NCI-H526 (cell line): ENCODE measurements around the gene NRBP1.

Source experiments
- DNase-seq, 2 experiments: peaks; one replicate each; lab custom pipeline; 2025; lab: John Stamatoyannopoulos, UW

The NRBP1 gene

DNA sequence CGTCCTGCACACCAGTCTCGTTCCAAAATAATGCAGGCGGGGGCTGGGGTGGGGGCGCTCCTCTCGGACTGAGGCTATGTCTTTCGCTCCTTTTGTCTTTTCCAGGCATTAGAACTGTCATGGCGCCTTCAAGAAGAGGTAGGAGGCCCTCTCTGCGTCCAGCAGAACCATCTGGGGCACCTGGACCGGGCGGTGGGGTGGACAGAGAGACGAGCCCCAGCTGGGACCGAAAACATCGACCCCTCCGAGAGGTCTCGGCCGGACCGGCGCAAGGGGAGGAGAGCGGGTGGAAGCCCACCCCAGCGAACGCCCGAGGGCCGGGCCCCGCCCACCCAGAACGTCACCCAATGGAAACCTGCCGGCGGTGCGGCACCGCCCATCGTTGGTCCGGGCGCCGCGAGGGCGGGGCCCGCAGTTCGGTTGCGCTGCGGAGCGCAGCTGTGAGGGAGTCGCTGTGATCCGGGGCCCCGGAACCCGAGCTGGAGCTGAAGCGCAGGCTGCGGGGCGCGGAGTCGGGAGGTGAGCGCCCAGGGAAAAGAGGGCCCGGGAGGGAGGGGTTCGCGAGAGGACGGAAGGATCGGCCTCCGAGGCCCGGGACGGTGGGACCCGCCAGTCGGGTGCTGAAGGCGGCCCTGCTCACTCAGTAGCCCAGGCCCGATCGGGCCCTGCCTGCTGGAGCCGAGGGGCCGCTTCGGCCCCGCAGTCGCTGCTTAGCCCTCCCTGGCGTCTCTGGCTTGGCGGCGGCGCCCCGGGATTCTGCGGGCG, at the start of gene NRBP1:
NRBP1 (plus strand) TSS at position 419 of the 765 bp plus-strand sequence. CDS start 4,643 bp downstream, outside the sequence.
- peak; percentile 68 to 96 for DNase-seq

DNA sequence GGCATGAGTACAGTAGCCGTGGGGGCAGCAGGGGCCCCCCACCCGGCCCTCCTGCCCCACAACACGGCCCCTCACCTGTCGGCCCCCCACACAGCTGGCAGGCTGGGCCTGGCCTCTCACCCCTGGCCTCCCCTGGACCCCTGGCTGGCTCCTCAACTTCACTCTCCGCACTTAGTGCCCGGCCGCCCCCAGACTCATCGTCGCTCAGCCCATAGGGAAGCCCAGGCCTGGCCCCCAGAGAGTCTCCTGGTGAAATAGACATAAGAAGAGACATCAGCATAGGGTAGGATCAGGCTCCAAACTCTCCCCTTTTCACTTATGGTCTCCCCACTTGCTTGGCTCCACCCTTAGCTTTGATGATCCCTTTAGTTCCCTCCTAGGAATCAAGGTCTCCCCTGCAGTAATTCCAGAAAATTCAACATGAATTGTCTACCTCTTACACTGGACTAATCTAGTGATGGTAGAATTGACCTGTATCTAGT, 49.6 kb upstream of the NRBP1 start:
- DNase-seq = no peak

- no peak for DNase-seq
Measured at GRCh38 chr2:27379383-27379835, 49.0 kb upstream of the NRBP1 start.

GRCh38 chr2:27379836-27380625, 48.4 kb upstream of the NRBP1 start:
- no peak for DNase-seq

DNA sequence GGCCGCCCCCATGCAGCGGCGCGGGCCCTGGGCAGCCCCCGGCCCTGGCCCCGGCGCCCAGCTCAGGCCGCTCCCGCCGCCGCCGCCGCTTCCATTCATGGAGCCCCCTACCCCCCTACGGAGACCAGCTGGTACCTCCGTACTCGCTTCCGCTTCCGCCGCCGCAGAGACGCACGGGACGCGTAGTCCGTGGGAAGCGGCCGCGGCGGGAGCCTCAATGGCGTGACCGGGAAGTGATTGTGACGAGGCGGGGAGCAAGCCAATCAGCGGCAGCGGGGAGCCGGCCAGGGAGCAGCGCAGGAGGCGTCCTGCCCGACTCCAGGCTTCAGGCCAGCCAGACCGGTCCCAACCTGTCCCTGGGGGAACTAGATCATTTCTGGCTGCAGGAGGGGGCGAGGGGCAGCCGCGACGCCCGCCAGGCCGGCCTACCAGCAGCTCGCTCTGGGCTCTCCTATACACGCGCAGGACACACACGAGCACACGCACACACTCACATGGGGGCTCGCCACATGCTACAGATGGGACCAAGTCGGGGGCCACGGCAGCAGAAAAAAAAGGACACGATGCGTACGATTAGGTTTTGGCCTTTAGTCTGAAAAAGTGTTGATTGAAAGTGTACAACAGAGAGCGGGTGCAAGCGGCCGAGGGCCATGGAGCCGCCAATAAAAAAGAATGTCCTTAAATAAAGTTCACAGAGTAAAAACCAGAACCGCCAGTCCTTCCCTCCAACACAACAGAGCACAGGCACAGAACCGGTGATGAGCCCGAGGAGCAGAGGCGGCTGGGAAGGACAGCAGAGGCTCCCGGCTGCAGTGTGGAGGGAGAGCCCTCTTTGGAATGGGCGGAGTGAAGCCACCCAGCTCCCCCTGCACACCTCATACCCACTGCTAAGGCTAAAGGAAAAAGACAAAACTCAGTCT, 47.5 kb upstream of the NRBP1 start, which contains the start of gene ZNF513:
ZNF513 (minus strand) TSS at position 109 of the 920 bp plus-strand sequence. CDS start 208 bp downstream, outside the sequence.
- DNase-seq = peak; percentile 82 to 97

DNA sequence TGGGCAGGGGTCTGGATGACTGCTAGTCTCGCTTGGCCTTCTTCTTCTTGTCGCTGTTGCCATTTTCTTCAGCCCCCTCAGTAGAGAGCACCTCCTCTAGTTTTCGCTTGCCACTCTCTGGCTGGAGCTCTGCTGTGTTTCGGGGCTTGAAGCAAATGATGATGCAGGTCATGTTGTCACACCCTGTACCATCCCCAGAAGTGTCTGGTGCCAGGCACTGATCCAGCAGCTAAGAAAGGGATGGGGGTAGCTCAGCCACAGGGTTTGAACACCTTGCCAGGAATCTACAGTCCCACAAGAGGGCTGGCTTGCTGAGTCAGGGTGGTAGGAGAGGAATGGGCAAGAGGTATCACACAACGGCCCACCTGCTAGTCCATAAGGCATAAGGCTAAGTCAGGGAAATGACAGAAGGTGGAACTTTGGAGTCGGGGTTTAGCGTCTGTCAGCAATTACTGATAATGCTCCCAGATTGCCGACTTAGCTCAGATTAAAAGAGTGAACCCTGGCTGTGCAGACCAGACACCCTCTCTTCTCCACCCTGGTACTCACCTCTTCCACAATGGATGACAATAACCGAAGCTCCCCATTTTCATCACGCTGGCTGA, 46.8 kb upstream of the NRBP1 start:
- no peak for DNase-seq

GRCh38 chr2:27390822-27391679, 37.4 kb upstream of the NRBP1 start:
- no peak for DNase-seq

DNA sequence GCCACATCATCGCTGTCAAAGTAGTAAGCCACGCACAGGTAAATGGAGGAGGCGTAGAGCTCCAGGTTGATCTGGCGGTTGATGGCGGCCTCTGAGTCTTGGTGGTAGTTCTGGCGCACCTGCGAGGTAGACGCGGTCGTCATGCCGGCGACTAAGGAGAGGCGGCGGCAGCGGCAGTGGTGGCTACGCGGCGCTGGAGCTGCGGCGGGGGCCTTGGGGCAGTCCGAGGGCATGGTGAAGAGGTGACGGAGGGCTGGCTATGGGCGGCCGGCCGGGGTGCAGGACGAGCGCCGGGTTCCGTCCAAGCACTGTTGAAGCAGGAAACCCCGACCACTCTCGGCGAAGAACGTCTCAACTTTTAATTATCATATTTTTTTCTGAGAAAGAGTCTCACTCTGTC, 35.2 kb upstream of the NRBP1 start:
- DNase-seq = no peak

DNA sequence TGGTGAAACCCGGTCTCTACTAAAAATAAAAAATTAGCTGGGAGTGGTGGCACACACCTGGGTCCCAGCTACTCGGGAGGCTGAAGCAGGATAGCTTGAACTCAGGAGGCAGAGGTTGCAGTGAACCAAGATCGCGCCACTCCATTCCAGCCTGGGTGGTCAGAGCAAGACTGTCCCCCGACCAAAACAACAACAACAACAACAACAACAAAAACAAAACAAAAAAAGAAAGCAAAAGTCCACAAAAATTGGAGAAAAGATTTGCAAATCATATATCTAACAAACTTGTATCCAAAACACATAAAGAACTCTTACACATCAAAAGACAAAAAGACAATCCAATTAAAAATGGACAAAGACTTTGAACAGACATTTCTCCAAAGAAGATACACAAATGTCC, 29.5 kb upstream of the NRBP1 start:
- no peak for DNase-seq

DNA sequence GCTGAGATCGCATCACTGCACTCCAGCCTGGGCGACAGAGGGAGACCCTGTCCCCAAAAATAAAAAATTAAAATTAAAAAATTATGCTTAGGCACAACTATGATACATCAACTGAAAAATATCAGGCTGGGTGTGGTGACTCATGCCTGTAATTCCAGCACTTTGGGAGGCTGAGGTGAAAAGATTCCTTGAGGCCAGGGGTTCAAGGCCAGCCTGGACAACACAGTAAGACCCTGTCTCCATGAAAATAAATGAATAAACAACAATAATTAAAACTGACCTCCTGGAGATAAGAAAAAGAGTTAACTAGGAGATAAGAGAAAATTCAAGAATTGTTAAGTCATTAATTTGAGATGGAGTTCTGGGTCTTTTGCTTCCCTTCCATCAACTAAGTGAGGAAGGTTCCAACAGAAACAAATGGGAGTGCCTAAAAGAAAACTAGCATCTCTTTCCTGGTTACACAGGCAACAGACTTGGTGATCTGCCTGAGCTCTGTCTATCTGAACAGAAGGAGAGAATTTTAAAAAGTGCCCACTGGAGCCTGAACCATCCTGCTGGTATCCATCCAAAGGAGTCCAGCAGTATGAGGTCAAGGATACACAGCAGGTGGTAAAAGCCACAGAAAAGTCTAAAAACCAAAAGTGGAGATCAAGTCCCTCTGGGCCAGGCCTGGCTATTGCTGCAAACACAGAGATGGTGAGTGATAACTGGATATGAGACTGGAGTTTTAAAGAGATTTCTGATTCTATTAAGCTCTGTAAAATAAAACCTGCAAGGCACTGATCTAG, 27.9 kb upstream of the NRBP1 start:
- no peak for DNase-seq

GRCh38 chr2:27407798-27408491, 20.5 kb upstream of the NRBP1 start:
- peak; percentile 76 to 84 for DNase-seq

- peak in 1 of 2 experiments; percentile 63 for DNase-seq
Measured at GRCh38 chr2:27408601-27409320, 19.7 kb upstream of the NRBP1 start.

DNA sequence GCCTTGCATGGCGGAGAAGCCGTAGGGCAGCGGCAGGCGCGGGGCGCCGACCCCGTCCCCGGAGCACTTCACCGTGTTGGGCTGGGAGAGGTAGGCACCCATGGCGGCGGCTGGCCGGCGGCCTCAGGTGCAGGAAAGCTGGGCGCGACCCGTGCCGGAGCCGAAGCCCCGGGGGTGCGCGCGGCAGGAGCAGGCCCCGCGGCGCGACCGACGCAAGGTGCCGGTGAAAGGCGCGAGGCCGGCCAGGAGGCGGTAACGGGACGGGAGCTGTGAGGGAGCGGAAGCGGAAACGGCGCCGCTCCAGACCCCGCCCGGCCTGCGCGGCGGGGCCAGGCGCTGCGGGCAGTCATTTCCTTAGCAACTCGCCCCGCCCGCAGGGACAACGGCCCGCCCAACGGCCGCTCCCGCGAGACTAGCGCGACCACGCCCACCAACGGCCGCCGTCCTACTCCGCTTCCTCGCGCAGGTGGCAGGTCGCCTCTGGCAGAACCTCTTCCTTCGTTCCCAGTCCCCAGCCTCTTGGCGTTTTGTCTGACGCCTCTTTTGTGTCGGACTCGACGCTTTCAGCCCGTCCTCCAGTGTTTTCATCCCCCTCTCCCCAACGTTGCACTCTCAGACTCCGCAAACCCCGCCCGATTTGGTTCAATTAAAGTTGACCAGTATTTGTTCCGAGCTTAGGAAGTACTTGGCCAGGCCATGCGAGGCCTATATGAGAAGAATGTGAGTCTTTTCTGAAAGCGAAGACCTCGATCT, 18.9 kb upstream of the NRBP1 start, which contains the start of gene PPM1G:
PPM1G (minus strand) TSS at position 271 of the 753 bp plus-strand sequence; CDS start at position 102, 169 bp downstream.
- DNase-seq = peak; percentile 78 to 98

DNA sequence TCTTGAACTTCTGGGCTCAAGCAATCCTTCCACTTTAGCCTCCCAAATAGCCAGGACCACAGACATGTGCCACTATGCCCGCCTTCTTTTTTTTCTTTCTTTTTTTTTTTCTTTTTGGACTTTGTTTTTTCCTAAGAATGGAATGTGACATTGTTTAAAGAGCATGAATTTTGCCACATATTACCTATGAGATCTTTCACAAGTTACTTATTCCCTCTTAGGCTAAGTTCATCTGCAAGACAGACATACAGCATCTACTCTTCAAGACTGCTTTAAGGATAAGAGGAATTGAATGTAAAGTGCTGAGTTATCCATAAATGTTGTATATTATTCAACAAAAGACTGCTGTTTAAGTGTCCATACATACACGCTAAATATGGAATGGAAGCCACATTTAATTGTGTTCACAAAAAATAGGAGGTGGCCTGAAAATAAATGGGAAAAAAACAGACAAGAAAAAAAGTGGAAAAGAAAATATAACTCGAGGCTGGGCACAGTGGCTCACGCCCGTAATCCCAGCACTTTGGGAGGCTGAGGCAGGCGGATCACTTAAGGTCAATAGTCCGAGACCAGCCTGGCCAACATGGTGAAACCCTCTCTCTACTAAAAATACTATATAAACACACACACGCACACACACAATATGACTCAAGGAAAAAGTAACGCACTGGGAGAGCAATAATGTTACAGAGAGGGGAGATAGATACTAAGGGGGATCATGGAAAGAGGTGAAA, 15.8 kb upstream of the NRBP1 start:
- DNase-seq = no peak

- no peak for DNase-seq
Measured at GRCh38 chr2:27416151-27416550, 12.3 kb upstream of the NRBP1 start.

DNA sequence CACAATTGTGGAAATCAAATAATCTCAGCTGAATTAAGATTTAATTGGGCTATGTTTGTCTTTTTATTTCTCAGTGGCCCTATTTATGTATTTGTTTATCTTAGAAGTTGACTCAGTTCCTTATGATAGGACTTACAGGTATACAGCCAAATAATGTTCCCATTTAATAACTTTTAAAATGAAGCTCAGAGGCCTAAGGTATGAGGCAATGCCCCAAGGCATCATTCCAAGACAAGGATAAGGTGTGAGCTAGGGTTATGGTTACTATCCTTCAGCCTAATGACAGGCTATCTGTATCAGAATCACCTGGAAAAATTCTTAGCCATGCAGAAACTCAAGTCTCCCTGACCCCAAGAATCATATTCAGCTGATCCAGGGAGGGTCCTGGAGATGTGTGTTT, 7.4 kb upstream of the NRBP1 start:
- no peak for DNase-seq
